Activated naive CD4-positive, alpha-beta T cell treated with anti-CD3 and anti-CD28 coated beads for 36 hours (primary cell): ENCODE data around the gene RPGRIP1L. TPM values are rescaled to one million over a fixed set of nuclear protein-coding genes. Genes with fewer than 3 reads are reported as not detected.
A peak's percentile ranks its signal among the peaks of the same experiment; 100 is the strongest.

ENCODE experiments used
- CTCF ChIA-PET: fragments of 350-600 bp; sonication (Branson Sonifier 250); formaldehyde crosslinking; loops from one replicate; lab custom pipeline; 2021; ENCODE audit warnings: antibody characterized with exemption; lab: Charles Lee
- DNase-seq: peaks from one replicate; pipeline ENCODE4 v3.0.0-alpha.2; 2020
- H3K27ac Mint-ChIP-seq: one replicate; pipeline ENCODE4 v1.8.0; 2021; ENCODE audit warnings: mild to moderate bottlenecking, mixed read lengths
- H3K27me3 Mint-ChIP-seq: one replicate; pipeline ENCODE4 v1.8.0; 2021; ENCODE audit warnings: low read depth, mixed read lengths
- H3K36me3 Mint-ChIP-seq: one replicate; pipeline ENCODE4 v1.8.0; 2021; ENCODE audit warnings: low read depth, mixed read lengths
- H3K4me1 Mint-ChIP-seq: one replicate; pipeline ENCODE4 v1.8.0; 2021; ENCODE audit warnings: low read depth, mixed read lengths
- H3K4me3 Mint-ChIP-seq: one replicate; pipeline ENCODE4 v1.8.0; 2021; ENCODE audit warnings: mild to moderate bottlenecking, moderate library complexity, mixed read lengths
- H3K9me3 Mint-ChIP-seq: one replicate; pipeline ENCODE4 v1.8.0; 2021; ENCODE audit warnings: mixed read lengths
- intact Hi-C: fragments of 100-400 bp; cut with micrococcal nuclease; formaldehyde crosslinking; loops from one replicate; pipeline ENCODE4 v1.15.1; 2023
- total RNA-seq, 2 experiments: library from RNA; stranded (reverse); gene quantifications; one replicate each; pipeline ENCODE4 v1.2.3, GENCODE V29; 2021

Gene RPGRIP1L
- 1 to 10 TPM; 4.3 to 5.2 TPM for total RNA-seq

DNA sequence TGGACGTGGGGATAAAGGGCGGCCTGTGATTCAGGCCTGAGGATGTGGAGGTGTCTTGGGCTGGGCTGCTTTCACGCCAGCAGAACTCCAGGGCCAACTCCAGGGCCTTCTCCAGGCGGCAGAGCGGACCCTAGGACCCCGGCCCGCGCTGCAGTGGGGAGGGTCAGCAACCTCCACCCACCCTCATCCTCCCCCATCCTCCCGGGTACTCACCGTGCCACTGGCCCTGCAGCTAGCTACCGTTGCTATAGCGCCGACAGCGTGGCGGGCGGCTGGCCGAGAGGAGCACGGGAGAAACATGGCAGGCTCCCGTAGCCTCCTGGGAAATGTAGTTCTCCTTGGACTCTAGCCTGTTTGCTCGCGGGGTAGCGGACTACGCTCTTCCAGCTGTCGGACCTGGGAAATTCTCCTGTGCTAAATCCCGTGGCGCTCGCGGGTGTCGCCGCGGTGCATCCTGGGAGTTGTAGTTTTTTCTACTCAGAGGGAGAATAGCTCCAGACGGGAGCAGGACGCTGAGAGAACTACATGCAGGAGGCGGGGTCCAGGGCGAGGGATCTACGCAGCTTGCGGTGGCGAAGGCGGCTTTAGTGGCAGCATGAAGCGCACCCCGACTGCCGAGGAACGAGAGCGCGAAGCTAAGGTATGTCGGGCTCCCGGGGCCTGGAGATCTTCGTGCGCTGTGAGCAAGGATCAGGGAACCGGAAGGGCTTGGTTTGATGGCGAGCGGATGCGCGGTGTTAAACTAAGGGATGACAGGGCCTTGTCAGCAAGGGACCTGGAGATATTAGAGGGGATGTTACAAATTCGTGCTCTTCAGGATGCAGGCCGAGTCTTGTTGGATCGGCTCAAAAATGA lies at the start of gene RPGRIP1L, which contains the start of gene FTO:
Gene RPGRIP1L, minus strand, starts transcription at position 270 of the 855 bp plus-strand sequence. CDS start 3,136 bp downstream, outside the sequence.
Gene FTO, plus strand, starts transcription at position 567 of the 855 bp plus-strand sequence.
- H3K27ac Mint-ChIP-seq = peak within 1 kb of the TSS; percentile 89
- H3K27me3 Mint-ChIP-seq = no peaks in the 10 kb centered on the region
- peak within 1 kb of the TSS; percentile 100 for H3K4me3 Mint-ChIP-seq
- intact Hi-C loops = loop anchor here (1.0 to 10.0 kb wide), 7 partner anchors 40 to 1225 kb away; partner anchors contain the start of genes AKTIP and RBL2
- H3K4me1 Mint-ChIP-seq = peaks cover 30% of the 10 kb centered on the region
- H3K9me3 Mint-ChIP-seq = no peaks in the 10 kb centered on the region
- DNase-seq = peak; percentile 99
- CTCF ChIA-PET = interaction anchor here (0.7 to 1.3 kb wide), 3 partner anchors 24 to 156 kb away, joined by 3 to 5 read pairs (median 4); no protein-coding TSS in a partner anchor
- H3K36me3 Mint-ChIP-seq = peaks cover 7% of the 10 kb centered on the region

DNA sequence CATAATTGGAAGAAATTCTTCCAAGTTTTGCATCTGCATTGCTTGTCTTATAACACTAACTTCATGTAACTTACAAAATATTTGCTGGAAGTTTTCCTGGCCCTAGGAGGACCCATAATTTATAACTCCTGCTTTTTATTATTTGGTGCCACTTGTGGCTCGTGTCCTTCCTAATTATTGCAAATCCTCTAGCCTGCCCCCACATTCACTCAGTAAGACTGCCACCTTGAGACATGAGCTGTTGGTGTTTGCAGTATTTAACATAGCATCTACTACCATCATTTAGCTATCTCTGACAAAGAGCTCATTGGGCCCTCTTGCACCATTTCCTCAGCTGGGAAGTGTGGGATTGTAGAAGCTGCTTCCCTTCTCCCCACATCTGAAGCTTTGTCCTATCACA lies 49.8 kb upstream of the RPGRIP1L start:
- intact Hi-C loops = no loop called here
- no peak for DNase-seq
- Mint-ChIP-seq H3K36me3 (peaks cover 2% of the 10 kb centered on the region), H3K27ac (no peak overlapping the region), H3K4me1 (peaks cover 10% of the 10 kb centered on the region), H3K4me3 (no peak overlapping the region), H3K9me3 (no peaks in the 10 kb centered on the region), H3K27me3 (no peaks in the 10 kb centered on the region)
- CTCF ChIA-PET = interaction anchor here (0.6 to 2.4 kb wide), 4 partner anchors 9 to 438 kb away, joined by 3 to 12 read pairs (median 3); no protein-coding TSS in a partner anchor

DNA sequence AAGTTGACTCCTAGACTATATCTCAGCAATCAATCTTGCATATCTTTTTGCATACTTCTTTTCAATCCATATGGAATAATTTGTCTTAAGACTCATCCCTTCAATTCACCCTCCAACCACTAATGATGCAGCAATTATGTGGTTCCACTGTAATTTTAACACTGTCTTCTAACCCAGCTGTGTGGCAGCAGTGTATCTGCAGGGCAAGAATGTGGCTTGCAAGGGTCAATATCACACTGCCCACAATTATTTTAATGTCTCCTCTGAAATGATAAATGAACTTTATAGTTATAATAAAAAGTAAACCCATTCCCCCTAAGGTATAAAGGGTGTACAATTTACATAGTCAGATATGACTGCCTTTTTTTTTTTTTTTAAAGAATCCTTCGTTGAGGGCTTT lies 48.9 kb upstream of the RPGRIP1L start:
- peaks cover 7% of the 10 kb centered on the region for H3K4me1 Mint-ChIP-seq
- DNase-seq = no peak
- CTCF ChIA-PET = interaction anchor here (0.6 to 2.4 kb wide), 2 partner anchors 8 to 437 kb away, joined by 3 to 12 read pairs; no protein-coding TSS in a partner anchor
- H3K36me3 Mint-ChIP-seq = peaks cover 2% of the 10 kb centered on the region
- no peak overlapping the region for H3K27ac Mint-ChIP-seq
- H3K9me3 Mint-ChIP-seq = peaks cover 5% of the 10 kb centered on the region
- intact Hi-C loops = no loop called here
- no peaks in the 10 kb centered on the region for H3K27me3 Mint-ChIP-seq
- H3K4me3 Mint-ChIP-seq = no peak overlapping the region

DNA sequence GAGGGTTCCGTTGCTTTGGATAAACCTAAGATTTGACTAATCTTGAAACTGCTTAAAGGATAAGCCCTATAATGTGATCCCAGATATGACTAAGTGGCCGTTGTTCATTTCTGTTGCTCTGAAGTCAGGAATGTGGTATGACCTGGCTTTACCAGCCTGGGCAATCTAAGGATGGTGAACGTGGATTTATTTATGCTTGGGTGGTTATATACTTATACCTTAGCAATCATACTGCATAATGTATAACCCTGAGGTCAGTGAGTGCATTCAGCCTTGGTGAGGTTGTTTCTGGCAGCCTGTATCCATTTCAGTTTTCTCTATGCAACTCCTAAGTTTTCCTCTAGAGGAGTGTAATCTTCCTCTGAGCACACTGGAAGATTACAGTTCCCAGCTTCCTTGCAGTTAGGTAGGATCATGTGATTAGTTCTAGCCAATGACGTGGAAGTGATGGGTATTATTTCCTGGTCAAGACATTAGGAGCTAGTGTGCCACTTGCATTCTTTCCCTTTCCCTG lies 42.2 kb upstream of the RPGRIP1L start:
- peaks cover 1% of the 10 kb centered on the region for H3K36me3 Mint-ChIP-seq
- H3K4me3 Mint-ChIP-seq = no peak overlapping the region
- peaks cover 6% of the 10 kb centered on the region for H3K9me3 Mint-ChIP-seq
- intact Hi-C loops = no loop called here
- CTCF ChIA-PET = interaction anchor here (0.6 to 3.7 kb wide), 3 partner anchors 8 to 320 kb away, joined by 3 to 14 read pairs (median 12); no protein-coding TSS in a partner anchor
- H3K27ac Mint-ChIP-seq = no peak overlapping the region
- no peak for DNase-seq
- peaks cover 28% of the 10 kb centered on the region for H3K4me1 Mint-ChIP-seq
- H3K27me3 Mint-ChIP-seq = no peaks in the 10 kb centered on the region

DNA sequence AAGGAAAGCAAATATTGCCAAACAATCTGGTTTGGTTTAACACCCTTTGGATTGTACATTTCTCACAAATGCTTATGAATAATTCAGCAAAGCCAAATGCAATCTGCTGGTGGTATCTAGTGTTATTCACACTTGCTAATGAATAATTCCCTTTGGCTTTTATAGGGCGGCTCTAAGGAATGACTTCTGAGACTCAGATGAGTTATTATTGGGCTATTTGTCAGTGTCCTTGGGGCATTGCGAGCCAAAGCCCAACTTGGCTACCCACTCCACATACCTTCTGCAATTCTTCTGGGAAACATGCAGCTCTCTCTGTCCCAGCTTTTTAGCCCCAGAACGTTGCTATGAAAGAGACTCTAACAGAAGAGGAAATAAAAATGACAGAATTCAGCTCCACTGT lies 41.4 kb upstream of the RPGRIP1L start:
- Mint-ChIP-seq H3K27me3 (no peaks in the 10 kb centered on the region), H3K4me3 (no peak overlapping the region), H3K4me1 (peaks cover 32% of the 10 kb centered on the region), H3K9me3 (peaks cover 6% of the 10 kb centered on the region), H3K27ac (no peak overlapping the region), H3K36me3 (peaks cover 1% of the 10 kb centered on the region)
- intact Hi-C loops = no loop called here
- CTCF ChIA-PET = interaction anchor here (0.9 to 3.7 kb wide), 7 partner anchors 9 to 77 kb away, joined by 3 to 14 read pairs (median 4); no protein-coding TSS in a partner anchor
- no peak for DNase-seq

DNA sequence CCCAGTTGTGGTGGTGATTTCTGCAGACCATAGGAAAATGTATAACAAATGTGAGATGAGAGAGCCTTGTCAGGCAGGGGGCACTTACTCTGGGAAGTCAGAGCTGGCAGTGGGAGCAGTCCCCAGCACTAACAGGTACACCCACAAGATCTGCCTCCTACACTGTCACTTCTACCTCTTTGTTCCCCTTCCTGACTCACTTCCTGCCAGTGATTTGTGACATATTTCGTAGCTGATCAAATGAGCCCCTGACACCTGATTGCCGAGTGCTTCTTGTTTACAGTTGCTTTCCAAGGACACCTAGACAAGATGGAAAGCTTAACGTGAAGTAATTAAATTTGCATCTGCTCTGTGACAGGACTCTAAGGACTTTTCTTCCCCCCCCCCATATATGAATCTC lies 40.8 kb upstream of the RPGRIP1L start:
- Mint-ChIP-seq H3K36me3 (peaks cover 1% of the 10 kb centered on the region), H3K27me3 (no peaks in the 10 kb centered on the region), H3K27ac (peak overlapping the region; percentile 43), H3K4me3 (peak overlapping the region; percentile 1), H3K9me3 (peaks cover 6% of the 10 kb centered on the region), H3K4me1 (peaks cover 36% of the 10 kb centered on the region)
- CTCF ChIA-PET = interaction anchor here (0.9 to 3.7 kb wide), 9 partner anchors 9 to 81 kb away, joined by 3 to 14 read pairs (median 4); no protein-coding TSS in a partner anchor
- DNase-seq = peak; percentile 60
- intact Hi-C loops = loop anchor here (1.0 kb wide), 5 partner anchors 40 to 209 kb away; partner anchors contain the start of gene FTO

DNA sequence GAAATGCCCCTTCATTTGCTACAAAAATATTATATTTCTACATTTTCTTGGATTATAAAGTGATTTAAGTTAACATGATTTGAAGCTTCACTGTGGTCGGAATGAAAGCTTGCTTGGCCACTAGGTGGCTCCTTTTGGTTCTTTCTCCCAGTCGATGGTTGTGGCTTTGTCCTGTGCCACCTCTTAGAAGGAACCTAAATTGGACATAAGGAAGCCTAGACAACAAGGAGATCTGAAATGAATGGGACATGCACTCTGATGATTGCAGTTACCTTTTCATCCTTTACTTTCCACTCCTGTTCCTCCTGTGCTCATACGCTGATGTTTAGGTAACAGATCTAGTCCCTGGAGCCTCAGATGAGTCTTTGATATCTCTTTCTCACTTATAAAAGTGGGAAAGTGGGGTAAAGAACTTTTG lies 39.5 kb upstream of the RPGRIP1L start:
- H3K4me1 Mint-ChIP-seq = peaks cover 36% of the 10 kb centered on the region
- intact Hi-C loops = no loop called here
- DNase-seq = peak; percentile 44

DNA sequence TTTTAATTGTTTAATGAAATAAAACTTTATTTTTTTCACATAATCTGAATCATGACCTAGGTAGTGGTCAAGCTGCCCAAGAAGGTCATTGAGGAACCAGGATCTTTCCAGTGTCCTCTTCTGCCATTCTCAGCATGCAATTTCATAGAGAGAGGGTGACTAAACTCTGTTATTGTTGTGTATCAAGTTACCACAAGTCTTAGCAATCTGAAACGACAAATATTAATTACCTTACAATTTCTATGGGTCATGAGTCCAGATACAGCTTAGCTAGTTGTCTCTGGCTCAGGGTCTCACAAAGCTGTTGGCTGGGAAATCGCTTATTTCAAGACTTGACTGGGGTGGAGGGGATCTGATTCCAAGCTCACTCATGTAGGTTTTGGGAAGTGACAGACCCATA lies 37.9 kb upstream of the RPGRIP1L start:
- Mint-ChIP-seq H3K27ac (no peak overlapping the region), H3K36me3 (no peaks in the 10 kb centered on the region), H3K9me3 (no peaks in the 10 kb centered on the region), H3K27me3 (no peaks in the 10 kb centered on the region), H3K4me1 (peaks cover 39% of the 10 kb centered on the region), H3K4me3 (no peak overlapping the region)
- intact Hi-C loops = no loop called here
- CTCF ChIA-PET = interaction anchor here (1.1 kb wide), 1 partner anchor 192 kb away, joined by 4 read pairs; no protein-coding TSS in a partner anchor
- DNase-seq = no peak

More for the DNA sequence above, 39.5 kb upstream of the RPGRIP1L start:
- Mint-ChIP-seq H3K4me3 (no peak overlapping the region), H3K27me3 (no peaks in the 10 kb centered on the region), H3K36me3 (peaks cover 1% of the 10 kb centered on the region), H3K9me3 (peaks cover 6% of the 10 kb centered on the region), H3K27ac (no peak overlapping the region)
- CTCF ChIA-PET = interaction anchor here (1.1 to 3.7 kb wide), 12 partner anchors 8 to 194 kb away, joined by 3 to 14 read pairs (median 4); partner anchors contain the start of genes FTO and RPGRIP1L

DNA sequence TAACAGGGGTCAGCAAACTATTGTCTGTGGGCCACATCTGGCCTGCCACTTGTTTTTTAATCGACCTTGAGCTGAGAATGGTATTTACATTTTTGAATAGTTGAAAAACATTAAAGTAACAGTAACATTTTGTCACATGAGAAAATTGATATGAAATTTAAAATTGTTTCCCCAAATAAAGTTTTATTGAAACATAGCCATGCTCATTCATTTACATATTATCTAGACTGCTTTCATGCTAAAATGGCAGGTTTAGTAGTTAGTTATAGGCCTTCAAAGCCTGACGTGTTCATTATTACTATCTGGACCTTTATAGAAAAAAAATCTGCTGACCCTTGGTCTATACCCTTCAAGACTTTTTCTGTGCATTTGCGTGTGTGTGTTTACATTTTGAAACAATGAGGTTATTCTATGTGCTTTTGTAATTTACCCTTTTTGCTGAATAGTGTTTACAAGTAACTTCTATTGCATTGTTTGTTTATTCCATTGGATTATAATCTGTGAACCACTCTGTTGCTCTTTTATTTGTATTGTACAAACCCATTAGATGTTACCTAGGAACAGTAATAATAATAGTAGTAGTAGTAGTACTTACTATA lies 37.4 kb upstream of the RPGRIP1L start:
- H3K36me3 Mint-ChIP-seq = no peaks in the 10 kb centered on the region
- no peaks in the 10 kb centered on the region for H3K27me3 Mint-ChIP-seq
- DNase-seq = no peak
- no peak overlapping the region for H3K4me3 Mint-ChIP-seq
- H3K9me3 Mint-ChIP-seq = no peaks in the 10 kb centered on the region
- H3K27ac Mint-ChIP-seq = no peak overlapping the region
- peaks cover 38% of the 10 kb centered on the region for H3K4me1 Mint-ChIP-seq
- CTCF ChIA-PET = interaction anchor here (0.6 to 1.1 kb wide), 3 partner anchors 18 to 613 kb away, joined by 3 to 4 read pairs (median 3); no protein-coding TSS in a partner anchor
- intact Hi-C loops = no loop called here

DNA sequence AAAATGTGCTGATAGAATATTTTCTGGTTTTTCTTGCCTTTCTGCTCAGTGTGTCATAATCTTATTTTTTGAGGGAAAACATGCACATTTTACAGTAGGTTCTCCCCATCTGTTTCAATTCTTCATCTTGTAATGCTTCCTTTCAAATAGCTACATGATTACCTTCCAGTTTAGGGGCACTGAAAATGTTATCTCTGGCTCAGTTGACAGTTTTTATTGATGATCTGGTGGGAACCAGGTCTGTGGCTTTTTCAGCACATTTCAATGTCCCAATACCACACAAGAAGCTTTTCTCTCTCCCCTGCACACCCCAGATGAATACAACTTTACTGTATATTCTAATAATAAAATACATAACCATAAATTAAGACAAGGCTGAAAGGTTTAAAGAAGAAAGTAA lies 36.8 kb upstream of the RPGRIP1L start:
- Mint-ChIP-seq H3K9me3 (no peaks in the 10 kb centered on the region), H3K36me3 (no peaks in the 10 kb centered on the region), H3K4me3 (no peak overlapping the region), H3K27ac (no peak overlapping the region), H3K4me1 (peaks cover 35% of the 10 kb centered on the region), H3K27me3 (no peaks in the 10 kb centered on the region)
- DNase-seq = no peak
- CTCF ChIA-PET = interaction anchor here (0.6 to 0.7 kb wide), 2 partner anchors 19 to 612 kb away, joined by 3 read pairs; no protein-coding TSS in a partner anchor
- intact Hi-C loops = no loop called here

DNA sequence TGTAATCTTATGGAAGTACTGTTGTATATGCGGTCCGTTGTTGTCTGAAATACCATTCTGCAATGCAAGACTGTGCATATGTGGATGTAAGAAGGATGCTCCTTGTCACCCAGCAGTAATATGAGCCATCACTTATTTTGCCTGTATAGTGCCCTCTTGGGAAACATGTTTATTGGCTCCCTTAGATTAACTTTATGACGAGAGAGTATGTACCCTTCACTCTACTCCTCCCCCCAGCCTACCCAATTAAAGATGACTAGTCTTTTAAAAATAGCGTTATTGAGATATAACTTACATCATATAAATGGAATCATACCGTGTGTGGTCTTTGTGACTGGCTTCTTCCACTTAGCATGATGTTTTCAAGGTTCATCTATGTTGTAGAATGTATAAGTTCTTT lies 33.9 kb upstream of the RPGRIP1L start:
- Mint-ChIP-seq H3K27ac (no peak overlapping the region), H3K27me3 (no peaks in the 10 kb centered on the region), H3K9me3 (no peaks in the 10 kb centered on the region), H3K36me3 (no peaks in the 10 kb centered on the region), H3K4me1 (peaks cover 22% of the 10 kb centered on the region), H3K4me3 (no peak overlapping the region)
- no peak for DNase-seq
- CTCF ChIA-PET = no interaction called here
- intact Hi-C loops = no loop called here
